GM21737 (cell line): ENCODE data around the gene SEMA4D.
"Not testable (repeated sequence)": the region's sequence is repeated elsewhere in the genome, so short reads cannot be mapped to it uniquely, and the experiment has no call there.

Source experiments
- ATAC-seq: cut with Tn5 transposase; IDR thresholded peaks from one replicate; pipeline ENCODE4 v1.9.1; 2021; ENCODE audit warnings: mild to moderate bottlenecking, moderate library complexity; ENCODE audit not compliant: unreplicated experiment

The SEMA4D gene

GRCh38 chr9:89374176-89374575 is 123.7 kb downstream of the SEMA4D start:
- ATAC-seq: no peak

GRCh38 chr9:89372979-89373378 is 124.9 kb downstream of the SEMA4D start:
- ATAC-seq: no peak

- ATAC-seq: no peak
These were observed 125.6 kb downstream of the SEMA4D start for GRCh38 chr9:89372230-89372816.

GRCh38 chr9:89371791-89372190 is 126.1 kb downstream of the SEMA4D start:
- ATAC-seq: not testable (repeated sequence)

- no peak for ATAC-seq
These were observed 127.3 kb downstream of the SEMA4D start for GRCh38 chr9:89370593-89370992.

GRCh38 chr9:89368978-89369377 is 128.9 kb downstream of the SEMA4D start:
- ATAC-seq: no peak

GRCh38 chr9:89368550-89368949 is 129.4 kb downstream of the SEMA4D start:
- ATAC-seq: no peak

GRCh38 chr9:89367726-89368437 is 130.0 kb downstream of the SEMA4D start:
- no peak for ATAC-seq

GRCh38 chr9:89367281-89367680 is 130.6 kb downstream of the SEMA4D start:
- no peak for ATAC-seq

- no peak for ATAC-seq
These were observed 131.2 kb downstream of the SEMA4D start for GRCh38 chr9:89366711-89367110.

- no peak for ATAC-seq
These were observed 132.4 kb downstream of the SEMA4D start for GRCh38 chr9:89365532-89365912.

GRCh38 chr9:89364666-89365531 is 133.0 kb downstream of the SEMA4D start:
- no peak for ATAC-seq

- ATAC-seq: no peak
These were observed 133.8 kb downstream of the SEMA4D start for GRCh38 chr9:89363921-89364665.

GRCh38 chr9:89363311-89363670 is 134.6 kb downstream of the SEMA4D start:
- ATAC-seq: no peak

- ATAC-seq: no peak
These were observed 135.1 kb downstream of the SEMA4D start for GRCh38 chr9:89362647-89363310.

- no peak for ATAC-seq
These were observed 135.9 kb downstream of the SEMA4D start for GRCh38 chr9:89361816-89362646.

- no peak for ATAC-seq
These were observed 136.9 kb downstream of the SEMA4D start for GRCh38 chr9:89361031-89361430.

- ATAC-seq: no peak
These were observed 137.4 kb downstream of the SEMA4D start for GRCh38 chr9:89360465-89360864.

- ATAC-seq: no peak
These were observed 138.1 kb downstream of the SEMA4D start for GRCh38 chr9:89359751-89360261.

GRCh38 chr9:89358985-89359384 is 138.9 kb downstream of the SEMA4D start:
- no peak for ATAC-seq
